MG63 (cell line): ENCODE data around the gene ARMC7. TPM values are rescaled to one million over a fixed set of nuclear protein-coding genes. Genes with fewer than 3 reads are reported as not detected.
"Not testable (repeated sequence)": the region's sequence is repeated elsewhere in the genome, so short reads cannot be mapped to it uniquely, and the experiment has no call there.

ENCODE experiments used
- DNase-seq: peaks from one replicate; pipeline ENCODE4 v3.0.0-alpha.2; 2020
- H3K27me3 ChIP-seq: fragments of 250-450 bp; sonication (Bioruptor Pico); 2 replicates; pipeline ENCODE4 v1.5.1; 2020; ENCODE audit warnings: mild to moderate bottlenecking, moderate library complexity
- H3K36me3 ChIP-seq: fragments of 250-450 bp; sonication (Bioruptor Pico); 2 replicates; pipeline ENCODE4 v1.5.1; 2020; ENCODE audit warnings: mild to moderate bottlenecking, moderate library complexity
- H3K4me3 ChIP-seq: fragments of 250-450 bp; sonication (Bioruptor Pico); 2 replicates; pipeline ENCODE4 v1.5.1; 2020; ENCODE audit warnings: mild to moderate bottlenecking, moderate library complexity
- H3K9me3 ChIP-seq: fragments of 250-450 bp; sonication (Bioruptor Pico); 2 replicates; pipeline ENCODE4 v1.5.1; 2020; ENCODE audit warnings: mild to moderate bottlenecking, moderate library complexity
- total RNA-seq: library from RNA; depleted of rRNA; stranded (reverse); fragments of >200 nt; shearing (Covaris generic); gene quantifications from 2 replicates; pipeline ENCODE4 v1.2.3, GENCODE V29; 2014; ENCODE audit warnings: low replicate concordance

The ARMC7 gene
- total RNA-seq, 1 experiment from 2014 or later, result 12.0 TPM

DNA sequence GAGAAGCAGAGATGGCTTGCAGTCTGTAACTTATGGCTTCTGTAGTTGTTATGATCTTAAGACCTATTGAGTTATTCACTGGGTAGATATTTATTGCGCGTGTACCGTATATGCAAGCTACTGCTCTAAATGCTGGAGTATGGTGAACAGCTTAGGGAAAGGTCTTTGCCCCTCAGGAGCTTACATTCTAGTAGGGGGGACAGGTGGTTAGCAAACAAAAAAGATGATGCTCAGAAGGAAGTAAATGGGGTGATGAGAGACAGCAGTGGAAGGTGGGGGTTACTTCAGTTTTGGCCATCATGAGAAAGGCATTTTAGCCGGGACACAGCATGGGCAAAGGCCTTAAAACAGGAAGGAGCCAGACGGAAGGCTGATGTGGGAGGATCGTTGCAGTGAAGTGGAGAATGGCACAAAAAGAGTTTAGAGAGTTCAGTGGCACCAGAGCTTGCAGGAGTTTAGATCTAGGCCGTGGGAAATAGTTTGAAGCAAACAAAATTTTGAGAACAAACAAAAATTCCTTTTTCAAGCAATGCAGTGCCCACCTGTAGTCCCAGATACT, 2.1 kb downstream of the ARMC7 start:
- no peak for DNase-seq
- Histone ChIP-seq H3K36me3 (peaks cover 10% of the 10 kb centered on the region; the same call in 1 of the 2 replicates), H3K4me3 (no peak overlapping the region), H3K9me3 (no peaks in the 10 kb centered on the region), H3K27me3 (no peaks in the 10 kb centered on the region)

DNA sequence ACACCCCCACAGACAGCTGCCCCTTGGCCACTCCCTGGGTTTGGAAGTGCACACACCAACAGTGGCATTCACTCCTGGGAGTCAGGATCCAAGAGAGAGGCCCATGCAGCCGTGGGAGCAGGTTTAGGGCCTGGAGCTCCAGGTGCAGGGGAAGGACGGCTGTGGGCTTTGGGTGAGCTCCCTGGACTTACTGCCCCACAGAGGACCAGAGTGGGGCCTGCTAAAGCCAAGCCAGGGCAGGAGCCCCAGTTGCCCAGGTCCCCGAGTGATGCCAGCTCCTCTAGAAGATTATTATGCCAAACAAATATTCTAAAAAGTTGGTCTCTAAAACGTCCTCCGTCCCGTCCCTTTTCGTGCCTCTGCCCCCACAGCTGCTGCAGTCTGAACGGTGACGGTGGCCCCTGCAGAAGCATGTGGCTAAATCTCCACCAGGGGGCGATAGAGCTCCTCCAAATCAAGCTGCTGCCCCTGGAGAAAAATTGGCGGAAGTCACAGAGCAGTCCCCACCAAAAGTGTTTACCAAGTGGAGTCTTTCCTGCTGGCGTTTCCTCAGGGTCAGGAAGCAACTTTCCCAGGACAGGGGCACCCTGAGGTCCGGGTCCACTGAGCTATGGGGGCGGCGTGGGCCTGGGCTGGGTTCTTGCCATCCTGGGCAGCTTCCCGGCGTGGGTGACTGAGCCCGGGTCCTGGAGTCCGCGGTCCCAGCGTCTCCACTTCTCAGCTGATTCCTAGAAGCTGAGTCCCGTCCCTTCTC, 4.2 kb downstream of the ARMC7 start:
- peak; percentile 79 for DNase-seq
- Histone ChIP-seq H3K36me3 (peaks cover 11% of the 10 kb centered on the region), H3K9me3 (no peaks in the 10 kb centered on the region), H3K4me3 (peak overlapping the region; percentile 30), H3K27me3 (no peaks in the 10 kb centered on the region)

DNA sequence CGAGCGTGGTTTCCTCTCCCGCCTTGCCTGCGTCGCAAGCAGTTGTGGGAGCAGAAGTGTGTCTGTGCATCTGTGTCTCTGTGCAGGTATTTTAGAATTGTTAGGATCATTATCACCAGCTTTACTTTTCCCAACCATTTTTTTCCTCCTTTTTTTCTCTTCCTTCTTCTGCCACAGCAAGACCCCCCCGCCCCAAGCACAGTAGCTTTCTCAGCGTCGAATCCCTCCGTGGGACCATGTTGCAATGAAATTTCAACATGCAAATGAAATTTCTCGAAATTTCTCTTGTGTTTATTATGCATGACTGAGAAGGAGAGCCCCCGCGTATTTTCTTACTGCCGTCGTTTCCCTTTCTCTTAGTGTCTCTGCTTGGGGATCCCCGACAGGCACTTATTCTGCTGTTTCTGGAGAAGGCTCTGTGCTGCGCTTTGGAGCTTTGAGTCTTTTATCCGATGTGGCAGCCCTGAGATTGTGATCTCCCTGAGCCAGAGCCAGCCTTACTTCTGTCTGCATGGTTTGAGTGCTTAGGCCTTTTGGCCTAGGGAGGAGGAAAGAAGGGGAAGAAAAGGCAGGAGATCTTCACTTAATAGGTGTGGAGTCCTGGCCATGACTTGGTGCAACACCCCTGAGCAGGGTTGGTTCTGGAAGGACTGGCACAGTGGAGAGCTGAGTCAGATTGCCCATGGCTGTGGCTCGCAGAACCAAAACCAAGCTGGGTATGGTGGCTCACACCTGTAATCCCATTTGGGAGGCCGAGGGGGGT, 5.0 kb downstream of the ARMC7 start:
- H3K36me3 ChIP-seq, result peaks cover 15% of the 10 kb centered on the region
- no peak for DNase-seq
- peak overlapping the region; percentile 30 for H3K4me3 ChIP-seq
- no peaks in the 10 kb centered on the region for H3K27me3 ChIP-seq
- no peaks in the 10 kb centered on the region for H3K9me3 ChIP-seq

DNA sequence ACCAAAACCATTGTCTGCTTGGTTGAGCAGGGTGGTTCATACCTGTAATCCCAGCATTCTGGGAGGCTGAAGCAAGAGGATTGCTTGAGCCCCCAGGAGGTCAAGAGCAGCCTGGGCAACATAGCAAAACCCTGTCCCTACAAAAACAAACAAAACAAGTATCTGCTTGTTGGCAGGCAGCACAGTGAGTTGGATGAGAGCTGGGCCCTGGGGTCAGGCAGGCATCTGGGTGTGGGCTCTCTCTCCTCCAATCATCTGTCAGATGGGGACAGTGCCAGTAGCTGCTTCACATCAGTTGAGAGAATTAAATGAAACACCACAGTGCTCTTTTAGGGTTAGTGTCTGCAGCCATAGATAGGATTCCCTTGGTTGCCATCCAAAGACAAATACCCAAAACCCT, 5.8 kb downstream of the ARMC7 start:
- Histone ChIP-seq H3K36me3 (peaks cover 20% of the 10 kb centered on the region), H3K4me3 (no peak overlapping the region), H3K9me3 (no peaks in the 10 kb centered on the region), H3K27me3 (no peaks in the 10 kb centered on the region)
- DNase-seq, result peak; percentile 78

DNA sequence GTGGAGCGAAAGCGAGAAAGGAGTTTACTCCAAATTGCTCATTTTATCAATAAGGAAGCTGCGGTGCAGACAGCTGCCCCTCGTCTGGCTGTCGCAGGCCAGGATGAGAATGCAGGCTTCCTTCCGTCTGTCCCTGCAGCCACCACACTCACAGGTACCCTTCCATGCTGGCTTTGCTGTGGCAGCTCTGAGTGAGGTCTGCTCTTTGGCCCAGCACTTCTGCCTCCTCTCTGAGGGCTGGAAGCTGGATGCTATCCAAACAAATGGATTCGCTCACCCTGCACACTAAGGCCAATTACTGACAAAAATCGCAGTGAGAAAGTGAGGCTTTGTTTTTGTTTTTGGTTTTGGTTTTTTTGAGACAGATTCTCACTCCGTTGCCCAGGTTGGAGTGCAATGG, 7.0 kb downstream of the ARMC7 start:
- DNase-seq, result no peak
- no peak overlapping the region for H3K4me3 ChIP-seq
- no peaks in the 10 kb centered on the region for H3K27me3 ChIP-seq
- peaks cover 24% of the 10 kb centered on the region for H3K36me3 ChIP-seq
- no peaks in the 10 kb centered on the region; the same call in 1 of the 2 replicates for H3K9me3 ChIP-seq

DNA sequence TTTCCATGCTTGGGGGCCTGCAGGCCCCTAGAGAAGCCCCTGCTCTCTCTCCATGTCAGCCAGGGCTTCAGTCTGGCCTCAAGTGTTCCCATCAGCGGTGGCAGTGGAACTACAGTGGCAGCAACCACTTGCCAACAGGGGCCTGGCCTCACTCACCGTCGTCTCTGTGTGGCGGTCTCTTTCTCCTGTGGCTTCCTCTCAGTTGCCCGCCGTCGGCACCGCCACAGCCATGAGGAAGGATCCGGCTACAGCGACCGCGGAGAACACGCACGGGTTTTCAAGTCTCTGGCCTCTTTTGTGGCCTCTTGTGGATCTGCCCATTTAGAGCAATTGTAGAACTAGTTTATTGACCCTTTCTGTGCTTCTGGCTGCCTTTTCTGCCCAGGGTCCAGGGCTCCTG, 8.5 kb downstream of the ARMC7 start:
- Histone ChIP-seq H3K27me3 (no peaks in the 10 kb centered on the region), H3K9me3 (peaks cover under 1% of the 10 kb centered on the region; the same call in 1 of the 2 replicates), H3K4me3 (no peak overlapping the region), H3K36me3 (peaks cover 24% of the 10 kb centered on the region)
- DNase-seq, result no peak

DNA sequence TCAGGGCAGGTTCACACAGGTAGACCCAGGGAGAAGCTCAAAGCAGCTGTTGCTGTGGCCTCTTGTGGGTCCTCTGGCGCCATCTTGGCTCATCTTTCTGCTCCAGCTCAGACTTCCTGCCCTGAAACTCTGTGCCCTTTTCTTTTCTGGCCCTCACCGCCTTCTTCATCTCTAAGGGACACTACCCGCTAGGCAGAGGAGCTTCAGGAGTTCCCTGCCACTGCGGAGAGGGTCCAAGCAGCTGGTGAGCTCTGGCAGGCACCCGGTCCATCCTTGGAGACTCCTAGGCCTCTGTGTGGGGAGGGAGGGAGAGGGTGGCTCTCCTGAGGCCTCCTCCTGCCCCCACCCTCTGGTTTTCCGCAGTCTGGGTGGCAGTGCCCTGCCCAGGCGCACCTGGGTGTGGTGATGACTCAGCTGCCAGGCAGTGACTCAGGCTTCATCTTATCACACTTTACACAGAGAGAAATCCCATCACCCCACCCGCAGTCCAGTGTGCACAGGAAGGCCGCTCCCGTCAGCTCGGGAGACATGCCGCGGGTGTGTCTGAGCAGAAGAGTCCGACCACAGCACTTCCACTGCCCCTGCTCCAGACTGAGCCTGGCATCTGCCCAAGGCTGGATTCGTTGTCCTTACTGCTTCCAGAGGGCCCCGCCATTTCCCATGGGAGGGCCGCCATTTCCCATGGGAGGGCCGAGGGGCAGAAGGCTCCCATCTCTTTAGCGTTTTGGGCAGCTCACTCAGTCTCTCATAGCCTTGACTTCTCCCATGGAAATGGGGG, 14.5 kb downstream of the ARMC7 start:
- Histone ChIP-seq H3K4me3 (no peak overlapping the region), H3K9me3 (peaks cover 6% of the 10 kb centered on the region), H3K27me3 (no peaks in the 10 kb centered on the region), H3K36me3 (peaks cover 30% of the 10 kb centered on the region)
- DNase-seq, result peak; percentile 38

DNA sequence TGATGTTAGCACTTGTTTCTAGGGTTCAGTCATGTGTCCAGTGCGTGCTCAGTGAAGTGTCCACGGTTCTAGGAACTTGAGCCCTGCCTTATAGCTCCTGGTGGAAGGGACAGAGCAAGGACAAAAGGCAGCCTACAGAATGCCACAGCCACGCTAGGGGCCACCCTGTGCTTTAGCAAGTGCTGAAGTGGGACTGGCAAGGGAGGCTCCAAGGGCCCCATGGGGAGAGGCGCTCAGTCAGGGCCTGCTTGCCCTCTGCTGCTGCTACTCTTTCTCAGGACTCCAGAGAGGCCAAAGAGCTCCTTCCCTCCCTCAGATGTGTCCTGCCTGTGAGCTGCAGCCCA, 15.0 kb downstream of the ARMC7 start:
- no peaks in the 10 kb centered on the region for H3K27me3 ChIP-seq
- no peak overlapping the region for H3K4me3 ChIP-seq
- no peak for DNase-seq
- H3K9me3 ChIP-seq, result peaks cover 6% of the 10 kb centered on the region
- H3K36me3 ChIP-seq, result peaks cover 33% of the 10 kb centered on the region

DNA sequence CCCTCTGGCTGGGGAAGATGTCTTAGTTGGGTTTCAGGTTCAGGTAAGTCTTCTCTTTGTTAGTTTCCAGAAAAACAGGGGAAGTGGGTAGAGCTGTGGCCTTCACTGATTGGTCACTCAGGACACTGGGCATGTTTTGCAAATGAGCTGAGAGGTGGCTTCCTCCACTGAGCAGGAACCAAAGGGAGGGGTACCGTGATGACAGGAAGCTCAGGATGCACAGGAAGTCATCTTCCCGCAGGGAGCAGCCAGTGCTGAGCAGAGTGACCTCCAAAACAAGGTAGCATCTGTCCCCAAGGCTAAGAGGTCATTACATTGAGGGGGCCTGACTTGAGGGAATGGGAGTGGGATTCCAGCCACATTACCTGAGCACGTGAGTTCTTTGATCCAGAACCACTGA, 16.2 kb downstream of the ARMC7 start:
- H3K9me3 ChIP-seq, result peaks cover 6% of the 10 kb centered on the region
- peaks cover 36% of the 10 kb centered on the region for H3K36me3 ChIP-seq
- DNase-seq, result no peak
- no peak overlapping the region for H3K4me3 ChIP-seq
- H3K27me3 ChIP-seq, result no peaks in the 10 kb centered on the region

DNA sequence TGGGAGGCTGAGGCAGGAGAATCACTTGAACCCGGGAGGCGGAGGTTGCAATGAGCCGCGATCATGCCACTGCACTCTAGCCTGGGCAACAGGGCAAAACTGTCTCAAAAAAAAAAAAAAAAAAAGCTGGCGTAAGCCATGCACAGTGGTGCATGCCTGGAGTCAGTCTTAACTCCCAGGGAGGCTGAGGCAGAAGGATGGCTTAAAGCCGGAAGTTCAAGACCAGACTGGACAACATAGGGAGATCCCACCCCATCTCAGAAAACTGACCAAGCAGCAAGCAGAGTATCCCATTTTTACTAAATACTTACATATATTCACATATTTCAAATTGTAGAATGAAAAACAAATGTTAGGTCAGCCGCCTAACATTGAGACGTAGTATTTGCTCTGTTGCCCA, 17.2 kb downstream of the ARMC7 start:
- Histone ChIP-seq H3K36me3 (peaks cover 37% of the 10 kb centered on the region), H3K4me3 (no peak overlapping the region), H3K27me3 (no peaks in the 10 kb centered on the region), H3K9me3 (peaks cover 6% of the 10 kb centered on the region)
- no peak for DNase-seq

DNA sequence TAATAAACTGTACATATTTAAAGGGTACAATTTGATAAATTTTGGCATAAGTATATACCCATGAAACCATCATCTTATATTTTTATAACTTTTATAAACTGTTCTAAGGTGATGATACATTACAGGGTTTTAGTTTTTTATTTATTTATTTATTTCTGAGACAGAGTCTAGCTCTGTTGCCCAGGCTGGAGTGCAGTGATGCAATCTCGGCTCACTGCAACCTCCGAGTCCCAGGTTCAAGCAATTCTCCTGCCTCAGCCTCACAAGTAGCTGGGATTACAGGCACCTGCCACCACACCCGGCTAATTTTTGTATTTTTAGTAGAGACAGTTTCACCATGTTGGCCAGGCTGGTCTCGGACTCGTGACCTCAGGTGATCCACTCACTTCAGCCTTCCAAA, 18.2 kb downstream of the ARMC7 start:
- peaks cover 41% of the 10 kb centered on the region for H3K36me3 ChIP-seq
- not testable (repeated sequence) for H3K27me3 ChIP-seq, H3K4me3 ChIP-seq, DNase-seq, H3K9me3 ChIP-seq

DNA sequence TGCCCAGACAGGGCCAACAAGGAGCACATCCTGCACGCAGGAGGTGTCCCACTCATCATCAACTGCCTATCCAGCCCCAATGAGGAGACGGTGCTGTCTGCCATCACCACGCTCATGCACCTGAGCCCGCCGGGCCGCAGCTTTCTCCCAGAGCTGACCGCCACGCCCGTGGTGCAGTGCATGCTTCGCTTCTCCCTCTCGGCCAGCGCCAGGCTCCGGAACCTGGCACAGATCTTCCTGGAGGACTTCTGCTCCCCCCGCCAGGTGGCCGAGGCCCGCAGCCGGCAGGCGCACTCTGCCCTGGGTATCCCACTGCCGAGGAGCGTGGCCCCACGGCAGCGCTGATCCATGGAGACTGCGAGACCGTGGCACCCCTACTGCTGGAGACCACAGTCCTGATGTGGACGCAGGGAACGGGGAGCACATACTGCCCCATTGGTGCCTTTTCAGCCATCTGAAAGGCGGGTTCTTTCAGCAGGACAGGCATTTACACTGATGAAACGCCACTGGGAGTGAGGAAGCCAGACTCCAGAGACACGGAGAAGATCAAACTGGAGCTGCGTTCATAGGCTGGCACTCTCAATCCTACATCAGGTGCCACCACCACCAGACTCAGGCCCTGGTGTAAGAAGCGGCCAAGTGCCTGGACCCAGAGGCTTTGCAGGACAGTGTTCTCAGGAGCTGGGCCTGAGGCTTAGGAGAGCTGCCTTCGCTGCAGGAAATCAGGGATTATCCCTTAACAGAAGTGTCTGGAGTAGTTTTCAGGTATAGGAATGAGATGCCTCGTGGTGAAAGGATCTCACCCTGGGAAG, 19.1 kb downstream of the ARMC7 start:
- H3K9me3 ChIP-seq, result 0 out of 2 replicates have a peak, but pooled peaks cover under 1% of the 10 kb centered on the region
- no peaks in the 10 kb centered on the region for H3K27me3 ChIP-seq
- no peak overlapping the region for H3K4me3 ChIP-seq
- no peak for DNase-seq
- peaks cover 36% of the 10 kb centered on the region for H3K36me3 ChIP-seq

DNA sequence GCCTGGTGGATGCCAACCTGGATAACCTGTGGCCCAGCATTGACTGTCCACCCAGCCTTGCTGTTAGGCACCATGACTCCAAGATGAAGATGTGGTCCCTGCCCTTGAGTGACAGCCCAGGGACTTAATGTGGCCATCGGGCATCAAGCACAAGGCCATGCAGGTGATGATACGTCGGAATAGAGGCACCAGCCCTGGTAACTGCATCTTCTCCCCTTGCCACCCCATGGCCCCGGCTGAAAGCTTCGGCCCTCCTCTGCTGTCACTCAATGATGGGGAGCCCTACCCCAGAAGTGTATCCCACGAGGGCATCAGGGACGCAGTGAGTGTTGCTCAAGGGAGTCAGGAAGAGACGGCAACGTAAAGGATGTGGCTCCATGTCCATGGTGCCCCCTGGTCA, 19.8 kb downstream of the ARMC7 start:
- DNase-seq, result no peak
- Histone ChIP-seq H3K27me3 (no peaks in the 10 kb centered on the region), H3K4me3 (no peak overlapping the region), H3K36me3 (peaks cover 30% of the 10 kb centered on the region), H3K9me3 (no peaks in the 10 kb centered on the region)

DNA sequence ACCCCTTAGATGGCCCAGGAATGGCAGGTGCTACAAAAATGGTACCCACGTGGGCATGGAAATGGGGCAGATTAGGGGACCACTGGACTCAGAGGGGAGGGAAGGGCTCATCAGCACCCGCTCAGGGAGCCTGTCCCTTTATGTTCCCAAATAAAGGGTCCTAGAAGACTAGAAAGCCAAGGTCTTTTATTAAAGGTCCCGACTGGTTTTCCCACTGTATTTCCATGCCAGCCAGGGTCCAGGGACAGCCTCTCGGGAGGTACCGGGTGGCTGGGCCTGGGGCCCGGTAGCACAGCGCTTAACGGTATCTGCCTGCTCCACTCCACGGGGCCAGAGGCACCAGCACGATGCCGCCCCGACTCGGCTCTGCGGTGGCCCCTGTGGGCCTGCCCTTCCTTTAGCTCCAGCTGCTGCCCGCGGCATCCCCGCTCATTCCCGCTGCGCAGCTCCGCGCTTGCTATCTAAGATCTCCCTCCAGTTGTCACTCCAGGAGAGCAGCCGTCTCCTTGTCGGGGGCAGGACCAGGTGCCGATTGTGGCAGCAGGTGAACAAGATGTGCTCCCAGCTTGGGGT, 20.4 kb downstream of the ARMC7 start:
- Histone ChIP-seq H3K4me3 (peak overlapping the region; percentile 94), H3K27me3 (no peaks in the 10 kb centered on the region), H3K36me3 (peaks cover 35% of the 10 kb centered on the region), H3K9me3 (no peaks in the 10 kb centered on the region)
- no peak for DNase-seq

DNA sequence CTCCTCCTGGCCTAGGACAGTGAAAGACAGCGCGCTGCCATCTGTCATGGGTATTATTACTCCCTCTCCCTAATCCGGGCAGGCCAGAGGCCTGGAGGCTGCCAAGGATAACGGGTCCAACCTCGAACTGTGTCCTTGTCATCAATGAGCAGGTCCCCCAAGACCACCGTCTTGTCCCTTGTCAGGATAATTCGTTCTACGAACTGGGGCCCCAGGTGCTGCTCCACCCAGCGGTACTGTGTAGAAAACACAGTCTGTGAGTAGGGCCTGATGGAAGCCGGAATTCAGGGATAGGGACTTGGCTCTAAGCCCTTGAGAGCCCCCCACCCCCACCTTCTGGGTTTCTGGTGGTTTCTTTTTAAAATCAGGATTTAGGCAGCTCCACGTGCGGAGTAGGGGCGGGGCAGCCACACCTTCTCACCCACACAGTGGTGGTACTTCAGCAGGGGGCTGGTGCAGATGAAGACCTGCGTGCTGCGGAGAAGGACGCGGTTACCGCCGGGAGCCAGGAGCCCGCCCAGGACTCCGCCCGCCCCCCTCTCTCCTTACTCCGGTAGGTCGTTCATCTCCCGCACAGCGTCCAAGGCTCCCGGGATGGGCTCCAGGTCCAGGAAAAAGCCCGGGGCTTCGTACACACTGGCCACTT, 21.0 kb downstream of the ARMC7 start:
- Histone ChIP-seq H3K4me3 (peak overlapping the region; percentile 94), H3K27me3 (no peaks in the 10 kb centered on the region), H3K9me3 (no peaks in the 10 kb centered on the region), H3K36me3 (peaks cover 40% of the 10 kb centered on the region)
- DNase-seq, result peak; percentile 74
